HG03571 (cell line): ENCODE results near the gene TNFRSF14.
"Not testable (repeated sequence)": the region's sequence is repeated elsewhere in the genome, so short reads cannot be mapped to it uniquely, and the experiment has no call there.

Source experiments
- ATAC-seq: cut with Tn5 transposase; IDR thresholded peaks from one replicate; pipeline ENCODE4 v1.9.1; 2021; ENCODE audit not compliant: unreplicated experiment

The TNFRSF14 gene

GRCh38 chr1:2538376-2538775, 17.8 kb upstream of the TNFRSF14 start:
- ATAC-seq, result no peak

- no peak for ATAC-seq
Measured at GRCh38 chr1:2538872-2539271, 17.3 kb upstream of the TNFRSF14 start.

DNA sequence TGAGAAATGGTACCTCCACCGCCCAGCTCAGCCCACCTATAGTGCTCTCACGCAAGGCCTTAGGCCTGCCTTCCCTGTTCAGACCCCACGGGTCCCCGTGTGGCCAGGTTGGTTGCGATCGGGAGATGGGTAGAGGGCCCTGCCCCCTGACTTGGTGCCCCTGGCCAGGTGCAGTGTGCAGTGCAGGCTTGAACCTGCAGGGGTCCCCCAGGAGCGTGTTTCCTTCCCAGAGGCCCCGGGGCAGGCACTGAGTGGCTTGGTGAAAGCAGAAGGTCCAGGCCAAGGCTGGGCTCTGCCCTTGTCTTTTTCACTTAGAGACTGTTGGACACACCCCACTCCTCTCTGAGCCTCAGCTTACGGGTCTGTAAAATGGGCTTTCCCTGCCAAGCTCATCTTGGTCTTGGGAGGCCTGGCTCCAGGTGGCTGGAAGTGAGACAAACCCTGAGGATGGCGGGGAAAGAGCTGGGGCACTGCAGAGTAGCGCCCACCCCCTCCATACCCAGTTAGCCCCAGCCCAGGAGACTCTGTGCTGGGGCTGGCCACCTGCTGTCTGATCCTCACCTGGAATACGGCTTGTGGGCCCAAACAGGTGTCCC, 16.8 kb upstream of the TNFRSF14 start:
- ATAC-seq, result no peak

DNA sequence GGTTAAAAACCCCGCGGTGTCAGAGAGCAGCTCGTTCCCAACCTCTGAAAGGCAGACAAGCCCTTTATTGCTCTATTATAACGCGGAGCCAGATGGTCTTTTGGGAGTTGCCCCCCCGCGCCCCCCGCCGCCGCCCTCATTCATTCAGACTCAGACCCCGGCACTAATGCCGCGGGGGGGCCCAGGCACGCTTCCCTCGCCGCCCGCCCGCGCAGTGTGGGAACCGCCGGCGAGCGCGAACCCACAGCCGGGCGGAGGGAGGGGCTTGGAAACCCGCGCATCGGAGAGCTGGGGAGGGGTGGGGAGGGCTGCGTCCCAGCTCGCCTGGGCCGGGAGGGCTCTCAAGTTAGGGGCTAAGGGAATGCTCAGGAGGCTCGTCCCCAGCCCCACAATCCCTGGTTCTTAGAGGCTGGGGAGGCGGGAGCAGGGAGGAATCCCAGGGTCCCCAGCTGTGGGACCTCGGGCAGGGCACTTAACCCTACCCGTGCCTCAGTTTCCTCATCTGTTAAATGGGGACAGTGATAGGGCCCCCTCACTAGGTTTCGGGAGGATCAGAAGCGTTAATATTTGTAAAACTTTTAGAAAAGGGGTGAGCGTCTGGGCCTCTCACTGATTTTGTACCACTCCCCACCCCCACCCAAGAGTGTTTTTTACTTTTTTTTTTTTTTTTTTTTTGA, 15.2 kb upstream of the TNFRSF14 start:
- no peak for ATAC-seq

GRCh38 chr1:2541619-2542245, 14.4 kb upstream of the TNFRSF14 start:
- ATAC-seq, result no peak

GRCh38 chr1:2542246-2542915, 13.8 kb upstream of the TNFRSF14 start:
- no peak for ATAC-seq

GRCh38 chr1:2543543-2544092, 12.6 kb upstream of the TNFRSF14 start:
- ATAC-seq, result no peak

DNA sequence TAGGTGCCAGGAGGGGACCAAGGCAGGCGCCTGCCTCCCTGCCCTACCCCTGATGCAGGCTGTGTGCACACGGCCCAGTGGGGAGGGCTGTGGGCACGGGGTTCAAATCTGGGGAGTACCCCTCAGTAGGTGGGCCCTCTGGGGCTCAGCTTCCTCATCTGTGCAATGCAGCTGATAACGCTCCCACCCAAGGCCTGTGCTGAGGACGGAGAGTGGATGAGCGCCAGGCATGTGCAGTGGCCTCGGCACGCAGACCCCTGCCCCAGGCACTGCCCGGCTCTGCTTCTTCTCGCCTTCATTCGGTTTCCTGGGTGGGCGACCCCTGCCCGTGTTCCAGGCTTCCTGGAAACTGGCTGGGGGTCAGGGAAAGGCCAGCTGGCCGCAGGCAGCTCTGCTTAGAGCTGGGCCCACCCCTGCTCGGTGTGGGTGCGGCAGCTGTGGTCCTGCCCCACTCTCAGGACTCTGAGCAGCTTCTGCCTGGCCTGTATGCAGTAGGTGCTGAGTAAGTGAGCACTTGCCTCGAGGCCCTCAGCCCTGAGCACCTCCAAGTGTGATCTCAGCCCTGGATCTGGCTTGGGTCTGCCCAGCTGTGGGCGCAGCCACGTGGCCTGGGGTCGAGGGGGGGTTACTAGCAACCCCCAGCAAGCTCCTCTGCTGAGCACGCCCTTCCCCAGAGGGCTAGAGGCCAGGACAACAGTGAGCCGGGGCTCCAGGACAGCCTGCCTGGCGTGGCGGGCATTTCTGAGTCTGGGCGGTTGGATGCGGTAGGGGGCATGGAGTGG, 11.9 kb upstream of the TNFRSF14 start:
- no peak for ATAC-seq

- ATAC-seq, result no peak
Measured at GRCh38 chr1:2544875-2545640, 11.1 kb upstream of the TNFRSF14 start.

GRCh38 chr1:2545754-2546514, 10.2 kb upstream of the TNFRSF14 start:
- ATAC-seq, result peak; percentile 36

- peak; percentile 33 for ATAC-seq
Measured at GRCh38 chr1:2546515-2547209, 9.5 kb upstream of the TNFRSF14 start.

- ATAC-seq, result no peak
Measured at GRCh38 chr1:2547210-2548067, 8.7 kb upstream of the TNFRSF14 start.

GRCh38 chr1:2548068-2548589, 8.0 kb upstream of the TNFRSF14 start:
- ATAC-seq, result no peak

DNA sequence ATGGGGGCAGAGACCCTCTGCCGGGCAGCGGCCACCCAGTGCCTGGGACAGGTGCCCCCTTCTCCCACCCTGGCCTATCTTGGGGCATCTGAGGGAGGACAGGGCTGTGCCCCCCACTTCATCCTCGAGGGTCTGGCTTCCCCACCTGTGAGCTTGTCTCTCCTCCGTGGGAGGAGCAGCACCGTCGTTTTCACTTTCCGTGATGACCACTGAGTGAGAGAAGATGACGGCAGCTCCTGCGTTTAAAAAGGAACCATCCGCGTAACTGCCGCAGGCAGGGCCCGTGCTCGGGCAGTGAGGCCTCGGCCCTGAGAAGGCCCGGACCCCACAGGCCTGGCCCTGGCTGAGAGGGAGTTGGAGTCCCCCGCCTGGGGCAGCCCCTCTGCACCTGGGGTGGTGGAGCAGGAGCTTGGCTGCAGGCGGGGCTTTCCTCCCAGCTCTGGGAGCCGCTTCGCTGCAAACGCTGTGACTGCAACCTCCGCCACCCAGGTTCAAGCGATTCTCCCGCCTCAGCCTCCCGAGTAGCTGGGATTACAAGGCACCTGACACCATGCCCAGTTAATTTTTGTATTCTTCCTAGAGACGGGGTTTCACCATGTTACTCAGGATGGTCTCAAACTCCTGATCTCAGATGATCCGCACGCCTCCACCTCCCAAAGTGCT, 6.7 kb upstream of the TNFRSF14 start:
- not testable (repeated sequence) for ATAC-seq

DNA sequence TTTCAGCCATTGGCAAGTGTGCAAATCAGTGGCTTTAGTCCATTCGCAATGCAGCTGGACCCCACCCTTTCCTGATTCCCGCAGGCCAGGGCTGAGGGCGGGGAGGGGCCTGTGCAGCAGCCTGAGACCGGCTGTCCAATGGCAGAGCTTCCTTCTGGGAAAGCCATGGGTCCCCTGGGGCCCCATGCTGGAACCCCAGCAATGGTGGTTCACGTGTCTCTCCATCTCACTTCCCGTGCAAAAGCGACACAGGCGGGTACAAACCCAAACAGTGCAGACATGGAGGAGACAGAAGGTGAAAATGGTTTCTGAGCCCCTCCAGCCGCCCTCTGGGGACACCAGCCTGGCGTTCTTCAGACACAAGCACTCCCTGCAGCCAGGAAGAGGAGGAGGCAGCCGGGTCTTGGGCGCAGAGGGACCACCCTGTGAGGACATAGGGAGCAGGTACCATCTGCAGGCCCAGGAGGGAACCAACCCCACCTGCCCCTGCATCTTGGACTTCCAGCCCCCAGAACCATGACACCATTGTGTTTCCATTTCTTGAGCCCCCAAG, 5.8 kb upstream of the TNFRSF14 start:
- ATAC-seq, result not testable (repeated sequence)

GRCh38 chr1:2551544-2551943, 4.6 kb upstream of the TNFRSF14 start:
- not testable (repeated sequence) for ATAC-seq

DNA sequence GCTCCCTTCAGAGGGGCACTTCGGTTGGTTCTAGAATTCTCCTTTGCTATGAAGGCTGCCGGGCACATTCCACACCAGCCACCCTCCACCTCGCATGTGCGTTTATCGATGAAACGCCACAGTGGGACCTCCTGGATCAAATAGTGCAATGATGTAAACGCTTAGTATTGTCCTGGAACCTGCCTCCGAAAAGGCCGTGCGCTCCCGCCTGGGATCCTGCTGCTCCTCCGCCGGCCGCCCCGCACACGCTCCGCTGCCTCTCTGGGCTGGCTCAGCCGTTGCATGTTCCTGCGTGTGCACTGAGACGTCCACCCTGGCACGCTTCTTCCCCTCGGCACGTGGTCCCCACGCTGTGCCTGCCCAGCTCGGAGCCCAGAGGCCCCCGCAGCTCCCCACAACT, 4.0 kb upstream of the TNFRSF14 start:
- no peak for ATAC-seq
